Neuronal stem cell (in vitro differentiated cells): Measurements from ENCODE around the gene ZBTB18.

Experiments used
- DNase-seq: peaks from one replicate; pipeline ENCODE4 v3.0.0-alpha.2; 2013; ENCODE audit warnings: low spot score
- H2AFZ ChIP-seq: one replicate; pipeline ENCODE4 v1.6.1; 2013; ENCODE audit warnings: mild to moderate bottlenecking, low read length, inconsistent platforms
- H2AK5ac ChIP-seq: 2 replicates; pipeline ENCODE4 v1.6.1; 2013; ENCODE audit warnings: low read depth, mild to moderate bottlenecking, inconsistent platforms, low read length, moderate library complexity, mixed read lengths
- H2BK120ac ChIP-seq: 2 replicates; pipeline ENCODE4 v1.6.1; 2013; ENCODE audit warnings: low read depth, mild to moderate bottlenecking, inconsistent platforms, low read length, moderate library complexity, mixed read lengths
- H2BK12ac ChIP-seq: one replicate; pipeline ENCODE4 v1.6.1; 2013; ENCODE audit warnings: low read length, inconsistent platforms
- H2BK15ac ChIP-seq: 2 replicates; pipeline ENCODE4 v1.6.1; 2013; ENCODE audit warnings: mild to moderate bottlenecking, low read length, inconsistent platforms, mixed read lengths
- H2BK5ac ChIP-seq: one replicate; pipeline ENCODE4 v1.6.1; 2013; ENCODE audit warnings: inconsistent platforms, mild to moderate bottlenecking, low read length, moderate library complexity
- H3K14ac ChIP-seq: one replicate; pipeline ENCODE4 v1.6.1; 2013; ENCODE audit warnings: low read length, inconsistent platforms
- H3K18ac ChIP-seq: 2 replicates; pipeline ENCODE4 v1.6.1; 2013; ENCODE audit warnings: low read length, inconsistent platforms
- H3K23ac ChIP-seq: 2 replicates; pipeline ENCODE4 v1.6.1; 2013; ENCODE audit warnings: low read depth, mild to moderate bottlenecking, mixed read lengths, low read length, inconsistent platforms; ENCODE audit not compliant: poor library complexity
- H3K27ac ChIP-seq: replicated peaks from 3 replicates; pipeline ENCODE4 v1.5.1; 2013; ENCODE audit warnings: low read length, inconsistent platforms
- H3K27me3 ChIP-seq, 3 experiments: 2 replicates each; pipeline ENCODE4 v1.6.1; 2013; ENCODE audit warnings: low read length in 3 of 3, mild to moderate bottlenecking in 2 of 3, inconsistent platforms in 1 of 3, low read depth in 1 of 3, mixed read lengths in 1 of 3, moderate library complexity in 1 of 3; ENCODE audit not compliant: control insufficient read depth in 3 of 3, insufficient read depth in 3 of 3
- H3K36me3 ChIP-seq, 2 donors: replicated peaks in 1 of 2; 2 replicates each; pipeline ENCODE4 v1.6.1; 2013; ENCODE audit warnings: low read length in 2 of 2; ENCODE audit not compliant: control insufficient read depth in 2 of 2, insufficient read depth in 2 of 2
- H3K4ac ChIP-seq: 2 replicates; pipeline ENCODE4 v1.6.1; 2013; ENCODE audit warnings: inconsistent platforms, mild to moderate bottlenecking, low read length, moderate library complexity
- H3K4me1 ChIP-seq, 2 donors: 1 replicate in 1 of 2; 2 replicates in 1 of 2; pipeline ENCODE4 v1.6.1; 2013; ENCODE audit warnings: low read length in 2 of 2, low read depth in 1 of 2; ENCODE audit not compliant: control insufficient read depth in 2 of 2, insufficient read depth in 1 of 2
- H3K4me2 ChIP-seq: one replicate; pipeline ENCODE4 v1.6.1; 2013; ENCODE audit warnings: mild to moderate bottlenecking, low read length, inconsistent platforms; ENCODE audit not compliant: insufficient read depth, poor library complexity, severe bottlenecking
- H3K4me3 ChIP-seq, 2 donors: 2 replicates each; pipeline ENCODE4 v1.5.1; 2013; ENCODE audit warnings: low read length in 2 of 2, mild to moderate bottlenecking in 2 of 2, inconsistent platforms in 1 of 2, moderate library complexity in 1 of 2
- H3K79me1 ChIP-seq: one replicate; pipeline ENCODE4 v1.6.1; 2013; ENCODE audit warnings: low read depth, mild to moderate bottlenecking, inconsistent platforms, low read length, moderate library complexity
- H3K9ac ChIP-seq: one replicate; pipeline ENCODE4 v1.6.1; 2013; ENCODE audit warnings: mild to moderate bottlenecking, low read depth, low read length, inconsistent platforms; ENCODE audit not compliant: poor library complexity
- H3K9me3 ChIP-seq, 2 donors: replicated peaks in 1 of 2; 2 replicates each; pipeline versions ENCODE3 to v1.6.1; 2013; ENCODE audit warnings: low read length in 2 of 2, mild to moderate bottlenecking in 2 of 2, inconsistent platforms in 1 of 2, low read depth in 1 of 2, mixed read lengths in 1 of 2, moderate library complexity in 1 of 2; ENCODE audit not compliant: control insufficient read depth in 2 of 2, insufficient read depth in 1 of 2
- H4K8ac ChIP-seq: one replicate; pipeline ENCODE4 v1.6.1; 2013; ENCODE audit warnings: low read depth, mild to moderate bottlenecking, inconsistent platforms, low read length, moderate library complexity
- H4K91ac ChIP-seq: one replicate; pipeline ENCODE4 v1.6.1; 2013; ENCODE audit warnings: low read length, low read depth, mild to moderate bottlenecking, inconsistent platforms; ENCODE audit not compliant: poor library complexity
- WGBS, 2 donors: extraction: QIAGEN DNeasy Blood & Tissue Kit; methylation state at CpG; one replicate each; pipeline ENCODE4 v1.1.7; 2013; ENCODE audit warnings: missing lambda C conversion rate in 2 of 2, mixed read lengths in 1 of 2; ENCODE audit not compliant: insufficient read length in 2 of 2, insufficient replicate concordance in 1 of 2; ENCODE audit errors: extremely low coverage in 2 of 2; 5-methylcytosine and 5-hydroxymethylcytosine counted together

The ZBTB18 gene

DNA sequence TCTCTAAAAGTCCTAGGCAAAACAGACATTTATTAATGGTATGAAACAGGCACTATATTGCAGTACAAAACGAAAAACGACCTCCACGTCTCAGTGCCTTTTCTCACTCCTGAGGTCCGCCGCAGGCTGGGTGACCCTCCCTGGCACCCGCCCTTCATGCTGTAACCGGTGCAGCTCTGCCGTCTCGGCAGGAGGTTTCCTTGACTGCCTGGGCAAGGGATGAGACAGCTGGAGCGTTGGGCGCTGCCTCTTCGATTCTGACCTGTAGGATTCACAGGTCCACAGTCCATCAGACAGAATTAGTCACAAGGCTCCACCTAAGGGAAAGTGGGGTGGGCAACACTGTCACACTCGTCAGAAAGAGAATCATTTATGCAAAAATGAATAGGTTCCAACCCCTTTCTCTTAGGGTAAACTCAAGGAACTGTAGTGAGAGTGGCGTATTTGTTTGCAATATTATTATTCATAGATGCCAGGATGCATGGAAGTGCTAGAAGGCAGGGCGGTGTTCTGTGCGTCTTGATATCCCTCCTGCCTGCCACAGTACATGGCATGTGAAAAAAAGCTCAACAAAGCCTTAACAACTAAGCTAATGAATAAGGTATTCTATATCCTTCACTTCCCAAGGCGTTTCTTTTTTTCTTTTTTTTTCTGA is 23.5 kb upstream of the ZBTB18 start:
- H2BK5ac ChIP-seq: no peak overlapping the region
- H3K14ac ChIP-seq: no peak overlapping the region
- no peak overlapping the region for H2AK5ac ChIP-seq
- no CpG with 5 or more reads among the region's 17 CpGs for WGBS, 2 donors
- H3K27me3 ChIP-seq: no peaks in the 10 kb centered on the region
- peaks cover 0 to 2% of the 10 kb centered on the region in 2 donors for H3K9me3 ChIP-seq
- H3K18ac ChIP-seq: no peak overlapping the region
- no peak overlapping the region for H2BK120ac ChIP-seq
- no peaks in the 10 kb centered on the region for H3K4me1 ChIP-seq
- no peak overlapping the region for H2BK15ac ChIP-seq
- no peak overlapping the region for H3K23ac ChIP-seq
- no peak overlapping the region for H3K27ac ChIP-seq
- no peaks in the 10 kb centered on the region for H3K36me3 ChIP-seq
- no peak for DNase-seq
- H2AFZ ChIP-seq: no peak overlapping the region
- H3K9ac ChIP-seq: no peak overlapping the region
- no peaks in the 10 kb centered on the region for H3K79me1 ChIP-seq
- no peak overlapping the region for H4K8ac ChIP-seq
- H2BK12ac ChIP-seq: no peak overlapping the region
- no peak overlapping the region for H4K91ac ChIP-seq
- H3K4ac ChIP-seq: no peak overlapping the region
- H3K4me2 ChIP-seq: no peak overlapping the region
- no peak overlapping the region for H3K4me3 ChIP-seq

DNA sequence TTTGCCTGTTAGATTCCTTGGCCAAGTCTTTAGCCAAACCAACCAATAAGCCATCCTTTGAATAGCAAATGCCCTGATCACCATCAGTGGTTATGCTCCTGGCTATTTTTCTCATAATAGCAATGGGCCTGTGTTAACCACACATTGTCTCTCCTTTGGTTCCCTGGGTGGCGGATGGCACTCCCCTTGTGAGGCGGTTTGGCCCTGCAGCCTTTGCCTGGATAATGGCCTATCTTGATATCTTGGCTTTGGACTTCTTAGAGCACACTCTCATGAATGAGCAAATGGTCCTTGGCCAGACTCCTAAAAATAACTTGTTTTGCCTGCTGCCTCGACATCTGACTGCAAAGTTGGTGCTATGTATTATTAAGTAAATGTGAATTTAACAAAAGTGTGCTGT is 22.4 kb upstream of the ZBTB18 start:
- H3K9ac ChIP-seq: no peak overlapping the region
- no peak overlapping the region for H3K23ac ChIP-seq
- H4K91ac ChIP-seq: no peak overlapping the region
- no peak overlapping the region for H4K8ac ChIP-seq
- H3K79me1 ChIP-seq: no peaks in the 10 kb centered on the region
- peaks cover 0 to 2% of the 10 kb centered on the region in 2 donors for H3K9me3 ChIP-seq
- no peak overlapping the region for H3K14ac ChIP-seq
- no peak for DNase-seq
- no peak overlapping the region for H3K27ac ChIP-seq
- H2AFZ ChIP-seq: no peak overlapping the region
- no peak overlapping the region for H3K4ac ChIP-seq
- no CpG with 5 or more reads among the region's 3 CpGs for WGBS, 2 donors
- H2BK5ac ChIP-seq: no peak overlapping the region
- H2AK5ac ChIP-seq: no peak overlapping the region
- H2BK12ac ChIP-seq: no peak overlapping the region
- H3K27me3 ChIP-seq: no peaks in the 10 kb centered on the region
- no peak overlapping the region for H3K4me2 ChIP-seq
- no peak overlapping the region for H3K18ac ChIP-seq
- no peaks in the 10 kb centered on the region for H3K36me3 ChIP-seq
- H3K4me3 ChIP-seq: no peak overlapping the region
- H2BK15ac ChIP-seq: no peak overlapping the region
- no peak overlapping the region for H2BK120ac ChIP-seq
- no peaks in the 10 kb centered on the region for H3K4me1 ChIP-seq

DNA sequence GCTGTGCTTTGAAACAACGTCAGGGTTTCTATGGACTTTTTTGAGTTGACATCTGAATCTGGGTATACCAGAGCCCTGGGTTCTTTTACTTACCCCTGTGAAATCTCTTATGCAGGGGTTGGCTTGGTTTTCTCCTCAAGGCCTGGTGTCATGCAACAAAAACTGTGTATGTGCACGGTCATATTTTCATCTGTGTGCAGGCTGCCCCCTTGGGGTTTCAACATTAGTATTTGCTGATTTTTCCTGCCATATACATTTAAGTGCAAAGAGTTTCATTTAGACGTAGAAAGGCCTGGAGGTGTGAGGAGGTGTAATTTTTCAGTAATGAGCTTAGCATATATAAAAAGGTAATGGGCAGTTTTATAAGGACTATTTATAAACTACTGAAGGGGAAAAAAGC is 22.0 kb upstream of the ZBTB18 start:
- Histone ChIP-seq H3K36me3 (no peaks in the 10 kb centered on the region), H3K9me3 (peaks cover 0 to 2% of the 10 kb centered on the region in 2 donors), H4K91ac (no peak overlapping the region), H3K4me2 (no peak overlapping the region), H3K4ac (no peak overlapping the region), H2AFZ (no peak overlapping the region), H2BK5ac (no peak overlapping the region), H3K27me3 (no peaks in the 10 kb centered on the region), H3K23ac (no peak overlapping the region), H4K8ac (no peak overlapping the region), H2AK5ac (no peak overlapping the region), H3K14ac (no peak overlapping the region), H2BK120ac (no peak overlapping the region), H3K4me1 (no peaks in the 10 kb centered on the region), H3K27ac (no peak overlapping the region), H3K79me1 (no peaks in the 10 kb centered on the region), H3K9ac (no peak overlapping the region), H3K4me3 (no peak overlapping the region), H3K18ac (no peak overlapping the region), H2BK12ac (no peak overlapping the region), H2BK15ac (no peak overlapping the region)
- DNase-seq: no peak
- WGBS, 2 donors: no CpG with 5 or more reads among the region's 3 CpGs

DNA sequence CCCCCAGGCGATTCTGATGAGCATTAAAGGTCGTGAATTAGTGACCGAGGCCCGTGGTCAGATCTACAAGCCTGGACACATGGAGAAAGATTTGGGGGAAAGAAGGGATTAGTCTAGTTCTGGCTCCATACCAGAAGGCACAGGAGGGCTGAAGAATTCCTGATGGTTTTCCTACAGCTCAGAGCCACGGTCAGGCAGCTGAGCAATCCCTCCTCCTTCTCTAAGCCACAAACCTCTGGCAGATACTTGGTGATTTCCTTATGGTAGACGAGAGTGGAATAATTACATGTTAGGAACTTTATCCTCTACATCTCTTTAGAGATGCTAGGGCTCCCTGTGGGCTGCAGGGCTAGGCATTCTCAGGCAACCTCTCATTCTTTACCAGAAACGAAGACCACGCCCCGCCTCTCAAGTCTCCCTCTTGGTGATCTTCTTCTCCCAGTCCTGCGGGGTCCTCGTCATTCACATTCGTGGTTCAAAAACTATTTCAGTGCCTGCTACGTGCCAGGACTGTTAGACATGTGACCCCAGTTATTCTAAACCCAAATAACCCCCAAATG is 20.5 kb upstream of the ZBTB18 start:
- Histone ChIP-seq H3K9me3 (peaks cover 0 to 2% of the 10 kb centered on the region in 2 donors), H3K14ac (no peak overlapping the region), H3K9ac (no peak overlapping the region), H2BK15ac (no peak overlapping the region), H3K18ac (no peak overlapping the region), H3K27me3 (no peaks in the 10 kb centered on the region), H2BK120ac (no peak overlapping the region), H3K36me3 (no peaks in the 10 kb centered on the region), H2AK5ac (no peak overlapping the region), H3K4me2 (no peak overlapping the region), H2BK5ac (no peak overlapping the region), H3K27ac (no peak overlapping the region), H3K4me3 (no peak overlapping the region), H3K79me1 (no peaks in the 10 kb centered on the region), H2AFZ (no peak overlapping the region), H4K8ac (no peak overlapping the region), H3K23ac (no peak overlapping the region), H3K4ac (no peak overlapping the region), H2BK12ac (no peak overlapping the region), H3K4me1 (no peaks in the 10 kb centered on the region), H4K91ac (no peak overlapping the region)
- no CpG with 5 or more reads among the region's 13 CpGs for WGBS, 2 donors
- no peak for DNase-seq
